GM23248 (cell line): ENCODE measurements around the gene NPTN.

Experiments
- EZH2 ChIP-seq: fragments of 200-600 bp; sonication (generic); IDR thresholded peaks from 2 replicates; pipeline ENCODE4 v1.6.1; 2018; ENCODE audit warnings: antibody characterized with exemption, mild to moderate bottlenecking; ENCODE audit not compliant: insufficient read depth, poor library complexity, severe bottlenecking
- EZH2phosphoT487 ChIP-seq: fragments of 200-600 bp; sonication (generic); IDR thresholded peaks from 2 replicates; pipeline ENCODE4 v1.6.1; 2018; ENCODE audit warnings: antibody characterized with exemption, moderate library complexity, mild to moderate bottlenecking, low read depth; ENCODE audit not compliant: insufficient read depth

DNA sequence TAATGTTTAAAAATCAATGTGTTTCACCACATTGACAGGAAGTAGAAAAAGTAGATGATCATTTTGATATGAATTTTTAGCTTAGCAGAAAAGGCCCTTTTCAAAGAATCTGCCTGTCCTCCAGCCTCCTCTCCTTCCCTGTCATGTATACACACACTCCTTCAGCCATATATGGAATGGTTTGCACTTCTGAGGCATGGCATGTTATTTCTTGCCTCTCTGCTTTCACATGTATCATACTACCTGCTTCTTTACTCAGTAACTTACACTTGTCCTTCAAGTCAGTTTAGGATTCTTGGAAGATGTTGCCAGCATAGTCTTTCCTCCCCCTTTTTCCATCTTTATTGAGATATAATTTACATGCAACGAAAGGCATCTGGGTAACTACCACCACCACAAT is 111.2 kb downstream of the NPTN start:
- TF ChIP-seq EZH2phosphoT487 (no peak), EZH2 (no peak)
